NCI-H510A (cell line): Measurements from ENCODE around the gene GID8.

Source experiments
- DNase-seq: peaks from one replicate; lab custom pipeline; 2025; lab: John Stamatoyannopoulos, UW

The GID8 gene

DNA sequence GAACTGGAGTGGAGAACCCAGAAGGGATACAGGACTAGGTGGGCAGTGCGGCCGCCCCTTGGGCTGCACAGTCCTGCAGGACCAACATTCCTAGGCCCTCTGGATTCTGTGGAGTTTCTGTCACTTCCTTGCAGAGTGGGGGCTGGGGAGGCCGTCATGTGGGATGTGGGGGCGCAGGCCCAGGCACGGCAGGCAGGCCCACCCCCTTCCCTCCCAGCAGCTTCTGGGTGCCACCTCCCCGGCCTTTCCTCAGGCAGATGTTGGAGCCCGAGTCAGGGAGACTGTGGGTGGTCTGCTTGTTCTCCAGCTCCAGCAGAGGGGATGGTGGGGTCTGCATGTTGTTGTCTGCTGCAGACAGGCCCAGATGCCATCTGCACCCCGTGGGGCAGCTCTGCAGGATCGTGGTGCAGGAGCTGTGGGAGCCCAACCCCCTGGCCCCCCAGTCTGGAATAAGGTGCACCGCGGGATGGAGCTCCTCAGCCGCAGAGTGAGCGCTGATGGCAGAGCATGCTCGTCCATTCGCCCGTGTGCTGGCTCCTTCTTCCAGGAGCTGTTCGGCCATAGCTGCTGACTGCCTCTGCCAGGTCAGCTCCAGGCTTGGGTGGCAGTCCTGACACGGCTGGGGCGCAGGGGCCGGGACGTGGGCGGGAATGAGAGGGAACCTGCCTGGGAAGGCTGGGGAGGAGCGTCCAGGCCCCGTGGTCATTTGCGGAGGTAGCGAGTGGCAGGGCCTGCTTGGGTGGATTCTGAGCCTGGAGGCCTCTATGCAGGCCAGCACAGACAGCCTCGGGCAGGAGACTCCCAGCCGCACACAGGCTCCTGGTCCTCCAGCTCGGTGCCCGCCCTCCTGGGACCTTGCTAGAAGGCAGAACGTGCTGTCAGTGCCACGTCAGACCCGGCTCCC, 32.6 kb downstream of the GID8 start:
- DNase-seq: no peak

DNA sequence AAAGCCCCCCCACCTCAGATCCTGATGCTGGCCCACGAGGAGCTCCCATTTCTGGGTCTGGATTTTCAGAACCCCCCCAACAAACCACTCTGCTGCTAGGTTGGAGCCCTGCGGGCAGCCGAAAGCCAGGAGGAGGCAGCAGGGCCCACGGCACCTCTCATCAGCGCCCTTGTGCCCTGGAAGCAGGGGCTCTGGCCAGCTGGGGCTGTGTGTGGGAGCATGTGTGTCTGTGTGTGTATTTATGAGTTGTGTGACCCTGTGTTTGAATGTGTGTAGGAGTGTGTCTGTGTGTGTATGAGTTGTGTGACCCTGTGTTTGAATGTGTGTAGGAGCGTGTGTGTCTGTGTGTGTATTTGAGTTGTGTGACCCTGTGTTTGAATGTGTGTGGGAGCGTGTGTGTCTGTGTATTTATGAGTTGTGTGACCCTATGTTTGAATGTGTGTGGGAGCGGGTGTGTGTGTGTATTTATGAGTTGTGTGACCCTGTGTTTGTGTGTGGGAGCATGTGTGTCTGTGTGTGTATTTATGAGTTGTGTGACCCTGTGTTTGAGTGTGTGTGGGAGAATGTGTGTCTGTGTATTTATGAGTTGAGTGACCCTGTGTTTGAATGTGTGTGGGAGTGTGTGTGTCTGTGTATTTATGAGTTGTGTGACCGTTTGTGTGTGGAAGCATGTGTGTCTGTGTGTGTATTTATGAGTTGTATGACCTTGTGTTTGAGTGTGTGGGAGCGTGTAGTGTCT, 33.4 kb downstream of the GID8 start:
- no peak for DNase-seq

DNA sequence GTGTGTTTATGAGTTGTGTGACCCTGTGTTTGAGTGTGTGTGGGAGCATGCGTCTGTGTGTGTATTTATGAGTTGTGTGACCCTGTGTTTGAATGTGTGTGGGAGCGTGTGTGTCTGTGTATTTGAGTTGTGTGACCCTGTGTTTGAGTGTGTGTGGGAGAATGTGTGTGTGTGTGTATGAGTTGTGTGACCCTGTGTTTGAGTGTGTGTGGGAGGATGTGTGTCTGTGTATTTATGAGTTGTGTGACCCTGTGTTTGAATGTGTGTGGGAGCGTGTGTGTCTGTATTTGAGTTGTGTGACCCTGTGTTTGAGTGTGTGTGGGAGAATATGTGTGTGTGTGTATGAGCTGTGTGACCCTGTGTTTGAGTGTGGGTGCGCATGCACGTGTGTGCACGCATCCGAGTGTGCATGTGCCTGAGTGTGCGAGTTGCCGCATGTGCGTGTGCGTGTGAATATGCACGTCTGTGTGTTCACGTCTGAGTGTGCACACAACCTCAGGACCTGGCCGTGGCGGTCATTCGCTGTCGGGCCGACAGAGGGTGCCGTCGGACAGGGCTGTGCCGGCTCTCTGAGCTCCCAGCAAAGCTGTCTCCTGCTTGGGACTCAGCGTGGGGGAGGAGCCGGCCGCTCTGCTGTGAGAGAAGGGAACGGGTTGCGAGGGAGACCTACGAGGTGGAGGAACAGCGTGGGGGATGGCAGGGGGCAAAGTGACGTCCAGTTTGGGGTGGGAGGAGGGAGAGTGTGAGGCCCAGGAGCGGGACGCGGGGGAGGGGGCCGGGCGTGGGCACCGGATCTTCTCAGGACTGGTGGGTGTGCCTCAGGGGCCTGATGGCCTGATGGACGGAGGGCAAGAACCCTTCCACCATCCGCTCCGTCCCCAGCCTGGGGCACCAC, 34.2 kb downstream of the GID8 start:
- peak; percentile 66 for DNase-seq

DNA sequence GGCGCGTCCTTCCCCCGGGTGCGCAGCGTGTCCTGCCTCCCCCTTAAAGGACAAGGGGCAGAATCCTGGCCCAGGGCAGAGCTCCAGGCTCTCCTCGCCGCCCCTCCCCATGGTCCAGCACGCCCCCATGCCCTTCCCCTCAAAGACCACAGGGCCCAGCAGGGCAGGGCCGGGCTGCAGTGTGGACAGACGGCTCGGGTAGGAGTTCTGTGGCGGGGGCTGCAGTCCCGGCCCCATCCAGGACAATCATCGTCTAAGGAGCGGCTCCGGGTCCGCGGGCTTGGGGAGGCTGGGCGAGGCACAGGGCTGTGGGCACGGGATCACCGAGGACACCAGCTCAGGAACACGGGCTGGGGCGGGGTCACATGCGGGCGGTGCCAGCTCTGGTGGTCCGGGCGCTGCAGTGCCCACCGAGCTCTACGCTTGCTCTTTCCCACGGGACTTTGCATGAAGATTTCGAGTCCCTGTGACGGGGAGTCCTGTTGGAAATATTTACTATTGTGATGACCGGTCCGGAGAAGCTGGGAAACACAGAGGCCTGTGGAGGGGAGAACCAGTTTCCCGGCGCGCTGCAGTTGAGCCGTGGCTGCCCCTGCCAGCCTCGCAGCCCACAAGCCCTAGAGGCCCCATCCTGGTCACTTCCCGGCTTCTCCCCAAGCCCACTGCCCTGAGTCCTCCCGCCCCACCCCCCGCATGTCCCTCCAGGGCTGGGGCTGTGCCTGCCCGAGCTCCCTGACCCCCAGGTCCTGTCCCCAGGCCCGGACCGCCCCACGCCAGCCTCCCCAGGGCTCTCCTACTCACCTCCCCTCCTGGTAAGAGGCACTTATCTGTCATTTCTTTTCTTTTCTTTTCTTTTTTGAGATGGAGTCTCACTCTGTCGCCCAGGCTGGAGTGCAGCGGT, 35.1 kb downstream of the GID8 start:
- DNase-seq: no peak

DNA sequence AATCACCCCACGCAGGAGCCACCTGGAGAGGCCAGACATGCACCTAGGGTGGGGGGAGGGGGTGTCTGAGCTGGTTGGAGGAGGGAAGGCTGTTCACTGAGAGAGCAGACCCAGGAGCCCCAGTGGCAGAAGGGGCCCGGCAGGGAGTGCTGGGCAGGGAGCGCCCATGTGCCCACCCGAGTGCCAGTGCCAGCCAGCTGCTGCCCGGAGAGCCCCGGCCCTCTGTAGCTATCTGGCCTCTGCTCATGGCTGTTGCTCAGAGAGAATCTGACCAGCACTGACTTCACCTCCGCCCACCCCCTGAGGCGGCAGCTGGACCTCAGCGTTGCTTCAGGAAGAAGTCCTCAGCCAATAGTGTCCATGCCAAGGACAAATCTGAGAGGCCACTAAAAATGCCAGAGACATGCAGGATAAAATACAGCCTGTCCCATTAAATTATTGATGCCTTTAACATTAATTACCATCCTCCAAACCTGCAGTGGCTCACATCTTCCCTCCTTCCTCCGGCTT, 37.4 kb downstream of the GID8 start:
- no peak for DNase-seq

DNA sequence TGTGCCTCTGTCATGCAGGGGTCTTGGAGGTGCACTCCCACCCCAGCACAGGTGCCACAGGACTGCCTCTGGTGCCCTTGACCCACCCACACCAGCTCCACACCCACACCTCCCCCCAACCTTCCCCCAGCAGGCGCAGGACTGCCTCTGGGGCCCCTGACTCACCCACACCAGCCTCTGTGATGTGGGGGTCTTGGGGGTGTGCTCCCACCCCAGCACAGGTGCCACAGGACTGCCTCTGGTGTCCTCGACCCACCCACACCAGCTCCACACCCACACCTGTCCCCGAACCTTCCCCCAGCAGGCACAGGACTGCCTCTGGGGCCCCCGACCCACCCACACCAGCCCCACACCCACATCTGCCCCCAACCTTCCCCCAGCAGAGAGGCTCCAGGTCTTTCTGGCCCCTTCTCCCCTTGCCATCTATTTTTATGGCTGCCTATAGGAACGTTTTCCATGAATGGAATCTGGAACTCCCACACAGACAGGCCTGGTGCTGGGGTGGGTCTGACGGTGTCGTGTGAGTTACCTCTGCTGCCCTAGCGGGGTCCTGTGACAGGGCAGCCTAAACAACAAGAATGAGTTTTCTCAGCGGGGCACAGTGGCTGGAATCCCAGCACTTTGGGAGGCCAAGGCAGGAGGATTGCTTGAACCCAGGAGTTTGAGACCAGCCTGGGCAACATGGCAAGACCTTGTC, 38.0 kb downstream of the GID8 start:
- no peak for DNase-seq

DNA sequence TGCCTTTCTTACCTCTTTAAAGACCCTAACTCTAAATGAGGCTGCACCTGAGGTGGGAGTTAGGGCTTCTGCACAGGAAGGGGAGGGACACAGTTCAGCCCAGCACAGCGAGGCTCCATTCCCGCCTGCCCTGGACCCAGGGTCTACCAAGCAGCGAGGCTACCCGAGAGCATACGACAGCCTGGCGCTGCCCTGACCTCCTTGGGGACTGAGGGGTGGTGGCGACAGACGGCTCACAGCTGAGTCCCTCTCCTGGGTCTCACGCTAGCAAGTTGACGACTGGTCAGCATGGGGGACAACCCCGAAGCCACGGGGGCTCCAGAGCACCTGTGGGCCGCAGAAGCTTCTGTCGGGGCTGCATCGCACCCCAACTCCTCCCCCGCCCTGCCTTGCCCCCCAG, 38.9 kb downstream of the GID8 start:
- no peak for DNase-seq

DNA sequence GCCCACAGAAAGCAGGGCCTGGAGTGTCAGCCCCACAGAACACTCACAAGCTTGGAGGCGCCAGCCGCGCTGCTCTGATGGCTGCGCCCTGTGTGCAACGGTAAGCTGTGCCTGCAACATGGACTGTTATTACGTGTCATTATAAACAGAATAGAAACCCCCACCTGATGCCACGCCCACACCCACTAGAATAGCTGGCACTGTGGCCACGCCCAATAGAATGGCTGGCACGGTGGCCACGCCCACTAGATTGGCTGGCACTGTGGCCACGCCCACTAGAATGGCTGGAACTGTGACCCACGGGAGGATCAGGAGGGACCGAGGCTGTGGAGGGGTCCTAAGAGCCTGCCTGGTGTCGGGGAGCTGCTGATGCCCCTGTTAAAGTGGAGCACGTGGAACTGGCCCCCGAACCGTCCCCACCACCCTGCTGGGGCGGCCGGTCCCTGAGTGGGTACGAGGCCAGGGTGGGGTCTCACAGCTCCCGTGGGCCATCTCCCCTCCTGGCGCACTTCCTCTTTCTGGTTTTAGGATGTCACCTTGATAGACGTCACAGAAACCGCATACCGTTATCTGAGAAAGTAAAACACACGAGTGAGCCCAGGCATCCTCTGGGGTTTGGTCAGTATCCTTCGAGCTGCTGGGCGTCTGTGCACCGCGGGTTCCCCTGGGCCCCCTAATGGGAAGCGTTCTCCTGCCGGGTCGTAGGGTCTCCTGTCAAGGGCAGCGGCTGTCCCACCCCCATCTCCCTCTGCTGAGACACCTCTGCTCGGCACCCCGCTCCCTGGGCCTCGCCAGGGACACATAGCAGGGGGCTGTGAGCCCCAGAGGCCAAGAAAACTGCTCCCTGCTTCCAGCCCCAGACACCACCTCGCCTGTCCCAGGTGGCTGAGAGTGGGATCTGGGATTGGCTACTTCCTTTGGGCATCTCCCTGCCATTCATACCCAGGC, 39.9 kb downstream of the GID8 start:
- DNase-seq: peak; percentile 10

DNA sequence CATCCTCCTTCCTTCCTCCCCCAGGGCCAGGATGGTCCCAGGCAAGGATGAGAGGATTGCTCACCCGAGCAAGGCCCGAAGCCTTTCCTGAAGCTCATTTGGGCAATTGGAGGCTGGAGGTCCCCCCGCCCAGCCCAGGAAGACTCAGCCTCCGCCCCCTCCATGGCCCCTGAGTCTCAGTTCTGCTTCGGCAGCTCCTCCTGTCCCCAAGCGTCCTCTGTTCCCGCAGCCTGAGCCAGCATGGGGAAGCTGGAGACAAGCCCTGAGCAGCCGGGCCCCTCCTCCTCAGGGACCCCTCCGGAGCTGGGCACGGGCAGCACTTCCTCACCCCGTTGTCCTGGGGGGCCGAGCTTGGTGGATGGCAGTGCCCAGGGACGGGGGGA, 40.6 kb downstream of the GID8 start:
- DNase-seq: no peak

DNA sequence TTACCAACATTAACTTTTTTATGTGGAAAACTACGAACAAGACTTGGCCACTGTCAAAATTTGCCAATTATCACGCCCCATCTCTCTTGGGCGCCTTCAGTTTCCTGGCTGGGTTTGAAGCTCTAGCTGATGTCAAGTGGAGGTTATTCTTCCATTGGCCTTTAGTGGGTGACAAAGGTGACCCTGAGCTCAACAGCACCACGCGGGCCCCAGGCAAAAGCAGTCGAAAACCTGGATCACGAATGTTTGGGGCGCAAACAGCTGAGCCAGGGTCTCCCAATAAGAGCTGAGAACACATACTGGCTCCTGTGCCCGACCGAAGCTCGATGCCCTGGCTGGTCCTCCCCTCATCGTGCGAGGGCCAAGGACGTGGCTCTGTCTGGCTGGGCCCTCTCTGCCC, 41.4 kb downstream of the GID8 start:
- DNase-seq: no peak

DNA sequence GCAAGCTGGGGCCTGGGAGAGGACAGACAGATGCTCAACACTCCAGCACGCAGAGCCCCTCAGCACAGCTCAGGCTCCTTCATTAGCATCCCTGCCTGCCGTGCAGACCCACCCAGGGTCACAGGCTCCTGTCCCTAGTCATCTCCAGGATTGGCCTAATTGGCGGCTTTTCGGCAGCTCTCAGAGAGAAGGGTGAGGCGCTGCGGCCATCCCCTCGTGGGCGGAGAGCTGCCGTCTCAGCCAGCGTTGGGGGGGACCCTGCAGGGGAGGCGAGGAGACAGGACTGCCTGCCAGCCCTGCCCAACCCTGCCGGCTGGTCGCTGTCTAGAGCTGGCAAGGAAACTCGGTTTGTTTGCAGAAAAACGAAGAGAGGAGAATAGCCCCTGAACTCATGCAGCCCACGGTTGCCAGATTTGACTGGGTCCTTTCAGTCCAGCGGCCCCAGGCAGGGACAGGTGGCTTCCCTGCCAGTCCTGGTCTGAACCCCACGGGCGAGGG, 42.0 kb downstream of the GID8 start:
- DNase-seq: no peak

DNA sequence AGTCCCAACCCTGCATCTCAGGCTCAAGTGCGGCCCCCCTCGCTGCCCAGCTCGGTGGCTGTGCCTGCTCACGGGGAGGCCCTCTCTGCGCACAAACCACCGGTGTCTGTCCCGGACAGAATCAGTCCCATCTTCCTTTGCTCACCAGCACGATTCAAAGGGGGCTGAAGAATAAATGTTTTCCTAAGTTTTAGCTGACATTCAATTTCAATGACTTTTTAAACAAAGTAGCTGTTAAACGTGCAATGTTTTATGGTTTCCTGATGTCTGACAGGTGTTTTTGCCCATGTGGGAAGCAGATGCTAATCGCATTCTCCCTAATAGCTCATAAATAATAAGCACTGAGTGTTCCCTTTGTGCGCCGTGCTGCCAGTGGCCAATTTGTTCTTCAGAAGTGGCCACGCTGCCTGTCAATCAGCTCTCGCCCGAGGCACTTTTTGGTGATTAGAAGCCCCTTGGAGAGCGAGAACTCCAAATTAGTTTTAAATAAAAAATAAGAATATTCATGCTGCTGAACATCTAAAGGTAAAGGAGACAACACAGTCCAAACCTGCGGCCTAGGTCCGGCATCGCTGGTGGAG, 42.5 kb downstream of the GID8 start:
- DNase-seq: no peak

DNA sequence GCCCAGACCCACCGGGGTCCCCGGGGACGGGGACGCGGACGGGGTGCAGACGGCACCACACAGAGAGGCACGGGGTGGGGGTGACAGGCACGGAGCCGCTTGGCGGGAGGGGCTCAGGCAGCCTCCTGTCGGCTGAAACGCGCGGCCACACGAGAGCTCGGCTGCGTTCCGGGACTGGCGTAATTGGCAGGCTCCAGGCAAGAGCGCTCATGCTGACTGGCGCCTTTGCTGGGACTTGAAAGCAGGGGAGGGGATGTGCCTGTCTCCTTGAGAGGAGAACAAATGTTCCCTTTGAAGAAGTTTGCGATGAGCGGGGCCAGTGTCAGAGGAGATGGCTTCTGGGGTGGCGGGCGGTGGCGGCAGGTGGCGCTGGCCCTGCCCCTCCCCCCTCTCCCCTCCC, 43.0 kb downstream of the GID8 start:
- DNase-seq: no peak

DNA sequence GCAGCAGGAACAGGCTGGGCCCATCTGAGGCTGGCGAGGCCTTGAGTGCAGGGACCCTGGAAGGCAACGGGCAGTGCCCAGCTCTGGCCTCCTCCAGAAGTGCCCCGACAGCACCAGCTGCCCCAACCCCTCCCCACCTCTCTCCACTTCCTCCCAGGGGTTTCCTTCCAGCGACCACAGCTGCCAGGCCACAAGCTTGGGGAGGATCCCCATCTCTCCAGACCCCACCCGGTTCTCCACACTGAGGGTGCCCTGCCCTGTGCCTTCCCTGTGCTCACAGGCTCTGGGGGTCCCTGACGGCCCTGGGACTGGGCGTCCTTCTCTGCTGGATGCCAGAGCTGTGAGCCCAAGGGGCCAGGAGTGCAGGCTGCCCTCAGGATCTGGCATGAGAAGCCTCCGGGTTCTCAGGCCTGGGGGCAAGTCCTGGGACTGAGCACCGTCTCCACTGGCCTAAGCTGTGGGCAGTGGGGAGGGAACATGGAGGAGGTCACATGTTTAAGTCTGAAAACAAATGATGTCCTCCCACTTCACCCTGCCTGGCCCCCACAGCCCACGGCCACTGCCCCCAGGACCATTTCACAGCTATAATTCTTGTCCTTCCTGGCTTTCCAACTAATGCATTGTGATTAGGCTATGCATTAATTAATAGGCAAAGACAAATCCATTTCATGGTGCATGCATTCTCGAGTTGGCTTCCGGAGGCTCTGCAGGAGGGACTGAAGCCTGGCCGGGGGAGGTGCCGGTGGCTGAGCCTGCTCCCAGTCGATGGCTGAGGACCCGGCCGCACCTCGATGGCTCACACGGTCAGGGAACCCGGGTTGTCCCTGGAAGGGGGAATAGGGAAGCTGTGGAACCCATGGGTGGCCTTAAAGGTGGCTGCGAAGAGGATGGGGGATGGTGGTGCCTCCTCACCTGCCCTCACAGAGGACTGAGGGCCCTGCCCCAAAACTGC, 44.5 kb downstream of the GID8 start:
- DNase-seq: no peak

DNA sequence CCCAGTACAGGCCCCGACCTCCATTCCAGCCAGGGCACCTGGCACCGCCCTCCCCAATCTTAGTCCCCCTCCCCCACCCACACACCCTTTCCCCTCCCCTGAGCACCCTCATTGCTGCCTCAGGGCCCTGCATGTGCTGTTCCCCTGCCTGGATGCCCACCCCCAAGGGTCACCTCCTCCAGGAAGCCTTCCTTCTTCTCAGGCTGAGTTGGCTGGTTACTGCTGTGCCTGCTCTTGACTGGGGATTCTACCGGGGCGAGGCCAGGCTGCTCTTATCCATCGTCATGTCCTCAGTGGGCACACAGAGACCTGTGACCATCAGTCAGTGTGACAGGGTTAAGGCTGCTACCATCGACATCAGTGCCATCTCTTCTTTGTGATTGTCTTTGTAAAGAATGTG, 45.3 kb downstream of the GID8 start:
- no peak for DNase-seq

DNA sequence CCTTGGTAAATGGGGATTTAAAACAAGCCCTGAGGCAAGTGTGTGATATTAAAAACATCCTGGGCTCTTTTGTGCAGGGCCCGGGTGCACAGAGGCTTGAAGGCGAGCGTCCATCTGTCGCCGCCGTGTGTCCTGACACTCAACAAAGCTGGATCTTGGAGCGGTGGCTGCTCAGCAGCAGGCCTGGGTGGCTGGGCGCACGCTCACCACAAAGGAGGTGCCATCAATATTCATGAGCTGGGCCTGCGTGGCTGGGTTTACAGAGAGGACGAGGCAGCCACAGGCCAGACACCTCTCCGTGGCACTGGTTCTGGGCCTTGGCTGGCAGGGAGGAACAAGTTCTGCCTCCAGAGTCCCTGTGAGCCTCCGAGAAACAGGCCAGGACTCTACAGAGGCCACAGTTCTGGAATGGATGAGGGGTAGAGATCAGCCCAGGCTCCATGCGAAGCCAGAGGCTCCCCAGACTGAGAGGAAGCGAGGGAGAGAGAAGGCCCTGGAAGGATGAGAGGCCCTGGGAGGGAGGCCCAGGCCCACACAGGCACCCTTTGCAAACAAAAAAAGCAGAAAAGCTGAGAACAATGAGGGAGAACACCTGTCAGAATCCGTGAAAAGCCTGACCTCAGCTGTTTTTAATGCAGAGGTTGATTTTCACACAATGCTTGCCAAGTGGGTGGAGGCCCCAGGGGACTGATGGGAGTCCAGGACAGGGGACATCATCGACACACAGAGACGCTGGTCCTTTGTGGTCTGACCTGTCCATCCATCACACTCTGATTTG, 46.9 kb downstream of the GID8 start:
- no peak for DNase-seq

DNA sequence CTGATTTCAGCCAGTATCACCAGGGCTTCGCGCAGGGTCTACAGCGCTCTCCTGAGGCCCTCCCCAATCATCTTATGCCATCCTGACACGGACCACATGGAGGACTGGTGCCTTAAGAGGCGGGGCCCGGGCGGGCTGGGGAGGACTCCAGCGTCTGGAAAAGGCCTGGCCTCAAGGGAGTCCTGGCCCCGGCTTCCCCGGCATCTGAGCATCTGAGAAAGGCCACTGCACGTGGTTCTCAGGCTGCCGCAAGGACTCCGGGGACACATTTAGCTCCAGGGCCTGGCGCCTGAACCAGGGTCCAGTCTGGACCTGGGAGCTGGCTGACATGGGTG, 47.5 kb downstream of the GID8 start:
- no peak for DNase-seq
